GM23338 (cell line): ENCODE measurements around the gene UBFD1. TPM values are rescaled to one million over a fixed set of nuclear protein-coding genes. Genes with fewer than 3 reads are reported as not detected.
A peak's percentile ranks its signal among the peaks of the same experiment; 100 is the strongest.

Source experiments
- ATAC-seq: fragments of 200-7000 bp; cut with Tn5 transposase; 3 replicates; pipeline ENCODE4 v1.9.1; 2020
- DNase-seq: peaks from one replicate; pipeline ENCODE4 v3.0.0-alpha.2; 2015; ENCODE audit warnings: low spot score
- H2AFZ ChIP-seq: fragments of 200-600 bp; sonication (generic); 2 replicates; pipeline ENCODE4 v1.8.0; 2016; ENCODE audit warnings: antibody characterized with exemption, mild to moderate bottlenecking, moderate library complexity
- H3F3A ChIP-seq: fragments of 200-600 bp; sonication (generic); replicated peaks from 2 replicates; pipeline ENCODE4 v1.8.0; 2017; ENCODE audit warnings: antibody characterized with exemption, mixed run types, low read depth
- H3K27ac ChIP-seq: fragments of 200-600 bp; sonication (generic); 2 replicates; pipeline ENCODE4 v1.6.1; 2016; ENCODE audit warnings: low read depth
- H3K27me3 ChIP-seq: fragments of 200-600 bp; sonication (generic); 2 replicates; pipeline ENCODE4 v1.8.0; 2016; ENCODE audit warnings: mild to moderate bottlenecking, mixed run types, moderate library complexity; ENCODE audit not compliant: insufficient read depth
- H3K36me3 ChIP-seq: fragments of 200-600 bp; sonication (generic); 2 replicates; pipeline ENCODE4 v1.8.0; 2016; ENCODE audit warnings: mild to moderate bottlenecking; ENCODE audit not compliant: insufficient read depth
- H3K4me1 ChIP-seq: fragments of 200-600 bp; sonication (generic); 2 replicates; pipeline ENCODE4 v1.8.0; 2016; ENCODE audit warnings: mild to moderate bottlenecking, moderate library complexity; ENCODE audit not compliant: insufficient read depth
- H3K4me2 ChIP-seq: fragments of 200-600 bp; sonication (generic); 2 replicates; pipeline ENCODE4 v1.7.1; 2017; ENCODE audit warnings: mixed run types
- H3K4me3 ChIP-seq: fragments of 200-600 bp; sonication (generic); 2 replicates; pipeline ENCODE4 v1.6.1; 2016; ENCODE audit warnings: mixed run types
- H3K79me2 ChIP-seq: fragments of 200-600 bp; sonication (generic); replicated peaks from 2 replicates; pipeline ENCODE4 v1.8.0; 2017; ENCODE audit warnings: mild to moderate bottlenecking; ENCODE audit not compliant: insufficient read depth
- H3K9me2 ChIP-seq: fragments of 200-600 bp; sonication (generic); 2 replicates; pipeline ENCODE4 v1.8.0; 2017; ENCODE audit not compliant: insufficient read depth
- H4K20me1 ChIP-seq: fragments of 200-600 bp; sonication (generic); replicated peaks from 2 replicates; pipeline ENCODE4 v1.8.0; 2017; ENCODE audit warnings: mild to moderate bottlenecking; ENCODE audit not compliant: insufficient read depth
- H3K27ac Mint-ChIP-seq: 2 replicates; pipeline ENCODE4 v1.8.0; 2020; ENCODE audit warnings: inconsistent platforms, mild to moderate bottlenecking, moderate library complexity, mixed read lengths
- H3K27me3 Mint-ChIP-seq: 3 replicates; pipeline ENCODE4 v1.8.0; 2022; ENCODE audit warnings: low read depth, mild to moderate bottlenecking, moderate library complexity, mixed read lengths, inconsistent platforms; ENCODE audit not compliant: insufficient read depth, poor library complexity
- H3K36me3 Mint-ChIP-seq: 3 replicates; pipeline ENCODE4 v1.8.0; 2021; ENCODE audit warnings: low read depth, mild to moderate bottlenecking, inconsistent platforms, moderate library complexity, mixed read lengths
- H3K4me1 Mint-ChIP-seq: 3 replicates; pipeline ENCODE4 v1.8.0; 2020; ENCODE audit warnings: mild to moderate bottlenecking, inconsistent platforms, mixed read lengths
- H3K4me3 Mint-ChIP-seq: 3 replicates; pipeline ENCODE4 v1.8.0; 2021; ENCODE audit warnings: moderate library complexity, mild to moderate bottlenecking, inconsistent platforms, mixed read lengths
- H3K9me3 Mint-ChIP-seq: 3 replicates; pipeline ENCODE4 v1.8.0; 2020; ENCODE audit warnings: moderate library complexity, mild to moderate bottlenecking, inconsistent platforms, mixed read lengths
- CREB1 ChIP-seq: fragments of 250-450 bp; sonication (Bioruptor Pico); IDR thresholded peaks from 2 replicates; pipeline ENCODE4 v1.5.0; 2020; ENCODE audit warnings: low read depth, mild to moderate bottlenecking, moderate library complexity
- CTCF ChIP-seq, 2 experiments: fragments of 200-600 bp in 1 of 2; sonication (generic) in 1 of 2; conservative IDR thresholded peaks; 2 replicates each; pipeline versions ENCODE4 v1.5.1 to v1.6.1; 2016 to 2017; ENCODE audit warnings: antibody characterized with exemption in 2 of 2, low read depth in 2 of 2, mild to moderate bottlenecking in 2 of 2, moderate library complexity in 1 of 2
- ETS1 ChIP-seq: IDR thresholded peaks from 2 replicates; pipeline ENCODE4 v1.6.1; 2016; ENCODE audit warnings: antibody characterized with exemption
- EZH2 ChIP-seq: fragments of 200-600 bp; sonication (generic); IDR thresholded peaks from one replicate; pipeline ENCODE4 v1.8.0; 2017; ENCODE audit warnings: antibody characterized with exemption, mild to moderate bottlenecking, low read depth; ENCODE audit not compliant: unreplicated experiment
- EZH2phosphoT487 ChIP-seq: fragments of 200-600 bp; sonication (generic); IDR thresholded peaks from one replicate; pipeline ENCODE4 v1.8.1; 2018; ENCODE audit warnings: antibody characterized with exemption; ENCODE audit not compliant: unreplicated experiment
- JUNB ChIP-seq: IDR thresholded peaks from one replicate; pipeline ENCODE4 v1.6.1; 2016; ENCODE audit warnings: antibody characterized with exemption; ENCODE audit not compliant: unreplicated experiment
- NANOG ChIP-seq: IDR thresholded peaks from 2 replicates; pipeline ENCODE4 v1.6.1; 2016; ENCODE audit warnings: antibody characterized with exemption, borderline replicate concordance
- POLR2AphosphoS5 ChIP-seq: IDR thresholded peaks from 2 replicates; pipeline ENCODE4 v1.6.1; 2016; ENCODE audit warnings: antibody characterized with exemption, low read depth
- REST ChIP-seq: IDR thresholded peaks from one replicate; pipeline ENCODE4 v1.6.1; 2018; ENCODE audit warnings: antibody characterized with exemption; ENCODE audit not compliant: unreplicated experiment
- STAT1 ChIP-seq: IDR thresholded peaks from one replicate; pipeline ENCODE4 v1.6.1; 2016; ENCODE audit warnings: antibody characterized with exemption; ENCODE audit not compliant: unreplicated experiment
- ZNF114 ChIP-seq: fragments of 250-450 bp; sonication (Bioruptor Pico); IDR thresholded peaks from 2 replicates; pipeline ENCODE4 v1.5.0; 2020; ENCODE audit warnings: mild to moderate bottlenecking, moderate library complexity
- ZNF331 ChIP-seq: fragments of 250-450 bp; sonication (Bioruptor Pico); IDR thresholded peaks from 2 replicates; pipeline ENCODE4 v1.5.0; 2020; ENCODE audit warnings: low read depth, mild to moderate bottlenecking, moderate library complexity
- ZNF462 ChIP-seq: fragments of 250-450 bp; sonication (Bioruptor Pico); IDR thresholded peaks from 2 replicates; pipeline ENCODE4 v1.5.0; 2020; ENCODE audit warnings: mild to moderate bottlenecking, moderate library complexity
- polyA plus RNA-seq: library from polyadenylated mRNA; unstranded; fragments of >200 nt; fragmentation: Nextera tagmentation; extraction: Ambion mirVana; gene quantifications from 2 replicates; pipeline ENCODE4 v1.2.1, GENCODE V29; 2016
- total RNA-seq: library from RNA; depleted of rRNA; stranded (reverse); fragments of >200 nt; shearing (Covaris generic); gene quantifications from 2 replicates; pipeline ENCODE4 v1.2.3, GENCODE V29; 2014

The UBFD1 gene
- total and polyA plus RNA-seq, 2 experiments from 2014 or later = 28.5 to 249 TPM

- H3K27ac Mint-ChIP-seq = peak within 1 kb of the TSS; percentile 72
These were observed 38.6 kb downstream of the UBFD1 start, which contains the start of gene NDUFAB1 for GRCh38 chr16:23595951-23596720. TSS of gene NDUFAB1 (minus strand) at chr16:23596316. CDS start at chr16:23596290, 26 bp downstream.

More at GRCh38 chr16:23595951-23596720, 38.6 kb downstream of the UBFD1 start, which contains the start of gene NDUFAB1:
- peak within 1 kb of the TSS; percentile 88 for H3K27ac ChIP-seq
- H3K4me3 Mint-ChIP-seq = peak within 1 kb of the TSS; percentile 91
- no peaks in the 10 kb centered on the region; the same call in none of the 2 replicates for H3K36me3 ChIP-seq
- peak within 1 kb of the TSS; percentile 99 for H3K4me3 ChIP-seq
- peaks cover 31% of the 10 kb centered on the region for H3K4me1 ChIP-seq
- peak within 1 kb of the TSS; percentile 69; the same call in 1 of the 2 replicates for H2AFZ ChIP-seq
- no peaks in the 10 kb centered on the region for H3K9me3 Mint-ChIP-seq
- H3K4me2 ChIP-seq = peak within 1 kb of the TSS; percentile 94
- H3K36me3 Mint-ChIP-seq = peaks cover 19% of the 10 kb centered on the region
- H3K27me3 ChIP-seq = no peaks in the 10 kb centered on the region
- peaks cover 13% of the 10 kb centered on the region for H3K27me3 Mint-ChIP-seq
- no peaks in the 10 kb centered on the region for H3K9me2 ChIP-seq
- peak; percentile 93 for ATAC-seq
- peak; percentile 94 for DNase-seq
- TF ChIP-seq EZH2phosphoT487 (no peak), NANOG (no peak), STAT1 (no peak), POLR2AphosphoS5 (peak; percentile 68), REST (no peak), JUNB (no peak), ZNF462 (CRISPR knock-in tag) (no peak), ZNF331 (no peak), CTCF (conservative IDR thresholded peaks at IDR 0.05; ENCODE audit: low read depth in 2 of 2) (peak; percentile 69 to 85), ZNF114 (CRISPR knock-in tag) (peak; percentile 41; the same call in 1 of the 2 replicates), ETS1 (peak; percentile 82), EZH2 (no peak), CREB1 (CRISPR knock-in tag) (peak; percentile 78)
- peaks cover 49% of the 10 kb centered on the region for H3K79me2 ChIP-seq
- peaks cover 15% of the 10 kb centered on the region for H3K4me1 Mint-ChIP-seq
- H3F3A ChIP-seq = peaks cover 22% of the 10 kb centered on the region
- peaks cover 13% of the 10 kb centered on the region for H4K20me1 ChIP-seq
